ENCODE measurements around the gene ODAPH.

ODAPH gene

GRCh38 chr4:75545526-75545925, 10.3 kb upstream of the ODAPH start:
- H3K4me2 ChIP-seq (ENCODE audit: low read depth, low read length, poor library complexity, severe bottlenecking): no peak overlapping the region
- H3K4me3 ChIP-seq (ENCODE audit: low read length, poor library complexity, severe bottlenecking): no peak overlapping the region
- no peaks in the 10 kb centered on the region for H3K9me3 ChIP-seq (ENCODE audit: insufficient read depth, low read depth, low read length)
- no peak overlapping the region for H2AFZ ChIP-seq (ENCODE audit: low read length)
- H3K27me3 ChIP-seq (ENCODE audit: insufficient read depth, low read length, poor library complexity, severe bottlenecking): no peaks in the 10 kb centered on the region
- H3K79me2 ChIP-seq (ENCODE audit: insufficient read depth, low read length): no peaks in the 10 kb centered on the region
- no peaks in the 10 kb centered on the region for H3F3A ChIP-seq (ENCODE audit: low read depth)
- H3K4me1 ChIP-seq (ENCODE audit: insufficient read depth, low read length, poor library complexity, severe bottlenecking): no peaks in the 10 kb centered on the region
- H3K9ac ChIP-seq (ENCODE audit: low read depth, low read length, poor library complexity, severe bottlenecking): no peak overlapping the region
- no peaks in the 10 kb centered on the region for H3K36me3 ChIP-seq (ENCODE audit: insufficient read depth, low read length)
- no peaks in the 10 kb centered on the region for H3K9me2 ChIP-seq (replicated peaks; ENCODE audit: low read depth, low read length)
- no peaks in the 10 kb centered on the region for H4K20me1 ChIP-seq (ENCODE audit: insufficient read depth, low read length, poor library complexity, severe bottlenecking)
- TF ChIP-seq EZH2phosphoT487 (IDR thresholded peaks at IDR 0.05; ENCODE audit: borderline replicate concordance): no peak
- TF ChIP-seq, protein P1, sequence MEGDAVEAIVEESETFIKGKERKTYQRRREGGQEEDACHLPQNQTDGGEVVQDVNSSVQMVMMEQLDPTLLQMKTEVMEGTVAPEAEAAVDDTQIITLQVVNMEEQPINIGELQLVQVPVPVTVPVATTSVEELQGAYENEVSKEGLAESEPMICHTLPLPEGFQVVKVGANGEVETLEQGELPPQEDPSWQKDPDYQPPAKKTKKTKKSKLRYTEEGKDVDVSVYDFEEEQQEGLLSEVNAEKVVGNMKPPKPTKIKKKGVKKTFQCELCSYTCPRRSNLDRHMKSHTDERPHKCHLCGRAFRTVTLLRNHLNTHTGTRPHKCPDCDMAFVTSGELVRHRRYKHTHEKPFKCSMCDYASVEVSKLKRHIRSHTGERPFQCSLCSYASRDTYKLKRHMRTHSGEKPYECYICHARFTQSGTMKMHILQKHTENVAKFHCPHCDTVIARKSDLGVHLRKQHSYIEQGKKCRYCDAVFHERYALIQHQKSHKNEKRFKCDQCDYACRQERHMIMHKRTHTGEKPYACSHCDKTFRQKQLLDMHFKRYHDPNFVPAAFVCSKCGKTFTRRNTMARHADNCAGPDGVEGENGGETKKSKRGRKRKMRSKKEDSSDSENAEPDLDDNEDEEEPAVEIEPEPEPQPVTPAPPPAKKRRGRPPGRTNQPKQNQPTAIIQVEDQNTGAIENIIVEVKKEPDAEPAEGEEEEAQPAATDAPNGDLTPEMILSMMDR (conservative IDR thresholded peaks at IDR 0.05; ENCODE audit: low read length): no peak

GRCh38 chr4:75547647-75548387, 8.0 kb upstream of the ODAPH start:
- H3K9me2 ChIP-seq (replicated peaks; ENCODE audit: low read depth, low read length): no peaks in the 10 kb centered on the region
- H3K9me3 ChIP-seq (ENCODE audit: insufficient read depth, low read depth, low read length): no peaks in the 10 kb centered on the region
- TF ChIP-seq, protein P1 (conservative IDR thresholded peaks at IDR 0.05; ENCODE audit: low read length): no peak
- no peak for TF ChIP-seq EZH2phosphoT487 (IDR thresholded peaks at IDR 0.05; ENCODE audit: borderline replicate concordance)
- no peaks in the 10 kb centered on the region for H3K36me3 ChIP-seq (ENCODE audit: insufficient read depth, low read length)
- H3K27me3 ChIP-seq (ENCODE audit: insufficient read depth, low read length, poor library complexity, severe bottlenecking): no peaks in the 10 kb centered on the region
- H3K4me2 ChIP-seq (ENCODE audit: low read depth, low read length, poor library complexity, severe bottlenecking): no peak overlapping the region
- H3K79me2 ChIP-seq (ENCODE audit: insufficient read depth, low read length): no peaks in the 10 kb centered on the region
- no peak overlapping the region for H3K9ac ChIP-seq (ENCODE audit: low read depth, low read length, poor library complexity, severe bottlenecking)
- no peaks in the 10 kb centered on the region for H3K4me1 ChIP-seq (ENCODE audit: insufficient read depth, low read length, poor library complexity, severe bottlenecking)
- H3F3A ChIP-seq (ENCODE audit: low read depth): no peaks in the 10 kb centered on the region
- no peaks in the 10 kb centered on the region for H4K20me1 ChIP-seq (ENCODE audit: insufficient read depth, low read length, poor library complexity, severe bottlenecking)
- no peak overlapping the region for H3K4me3 ChIP-seq (ENCODE audit: low read length, poor library complexity, severe bottlenecking)
- no peak overlapping the region for H2AFZ ChIP-seq (ENCODE audit: low read length)

DNA sequence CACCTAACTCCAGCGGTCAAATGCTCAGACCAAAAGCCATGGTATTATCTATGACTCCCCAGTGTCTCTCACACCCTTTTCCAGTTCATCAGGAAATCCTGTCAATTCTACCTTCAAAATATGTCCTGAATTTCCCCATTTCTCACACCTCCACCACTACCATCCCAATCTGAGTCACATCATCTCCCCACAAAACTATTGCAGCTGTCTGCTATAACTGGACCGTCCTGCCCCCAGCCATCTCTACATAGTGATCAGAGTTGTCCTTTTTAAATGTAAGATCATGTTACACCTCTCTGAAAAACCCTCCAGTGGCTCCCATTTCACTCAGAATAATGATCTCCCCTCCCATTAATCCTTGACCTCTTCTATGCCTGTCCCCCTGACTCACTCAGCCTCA, 6.8 kb upstream of the ODAPH start:
- Histone ChIP-seq H2AFZ (ENCODE audit: low read length) (no peak overlapping the region), H3K4me2 (ENCODE audit: low read depth, low read length, poor library complexity, severe bottlenecking) (no peak overlapping the region), H3K9ac (ENCODE audit: low read depth, low read length, poor library complexity, severe bottlenecking) (no peak overlapping the region), H3K9me3 (ENCODE audit: insufficient read depth, low read depth, low read length) (no peaks in the 10 kb centered on the region), H3K79me2 (ENCODE audit: insufficient read depth, low read length) (no peaks in the 10 kb centered on the region), H4K20me1 (ENCODE audit: insufficient read depth, low read length, poor library complexity, severe bottlenecking) (no peaks in the 10 kb centered on the region), H3K4me1 (ENCODE audit: insufficient read depth, low read length, poor library complexity, severe bottlenecking) (no peaks in the 10 kb centered on the region), H3K27me3 (ENCODE audit: insufficient read depth, low read length, poor library complexity, severe bottlenecking) (no peaks in the 10 kb centered on the region), H3F3A (ENCODE audit: low read depth) (no peaks in the 10 kb centered on the region), H3K9me2 (replicated peaks; ENCODE audit: low read depth, low read length) (no peaks in the 10 kb centered on the region), H3K4me3 (ENCODE audit: low read length, poor library complexity, severe bottlenecking) (no peak overlapping the region), H3K36me3 (ENCODE audit: insufficient read depth, low read length) (no peaks in the 10 kb centered on the region)
- no peak for TF ChIP-seq EZH2phosphoT487 (IDR thresholded peaks at IDR 0.05; ENCODE audit: borderline replicate concordance)
- TF ChIP-seq, protein P1 (conservative IDR thresholded peaks at IDR 0.05; ENCODE audit: low read length): no peak

Data from Loucy (cell line).